ENCODE results near the gene ARHGDIA.
A peak's percentile ranks its signal among the peaks of the same experiment; 100 is the strongest.

Gene ARHGDIA

GRCh38 chr17:81865358-81865732 is 5.8 kb downstream of the ARHGDIA start:
- DNase-seq (ENCODE audit: low read depth in 2 of 2): no peak

GRCh38 chr17:81863833-81864768 is 7.0 kb downstream of the ARHGDIA start:
- no peak for DNase-seq (ENCODE audit: low read depth in 2 of 2)

DNA sequence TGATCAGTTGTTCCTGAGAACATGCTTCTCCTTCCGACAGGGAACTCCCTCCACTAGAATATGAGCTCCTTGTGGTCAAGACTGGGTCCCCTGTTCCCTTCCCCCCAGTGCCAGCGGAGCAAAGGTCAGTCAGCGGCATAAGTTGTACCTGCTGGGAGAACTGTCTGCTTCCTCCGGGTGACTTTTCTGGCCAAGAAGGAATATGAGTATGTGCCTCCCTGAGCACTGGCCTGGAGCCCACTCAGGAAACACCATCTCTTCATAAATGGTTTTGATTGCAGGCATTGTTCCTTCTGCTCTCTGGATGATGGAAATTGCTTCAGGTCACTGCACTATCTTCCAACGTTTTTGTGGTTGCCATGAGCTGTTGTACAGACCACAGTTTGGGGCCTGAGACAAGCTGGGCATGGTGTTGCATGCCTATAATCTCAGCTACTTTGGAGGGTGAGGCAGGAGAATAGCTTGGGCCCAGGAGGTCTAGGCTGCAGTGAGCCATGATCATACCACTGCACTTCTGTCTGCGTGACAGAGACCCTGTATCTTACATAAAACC is 7.9 kb downstream of the ARHGDIA start:
- DNase-seq (ENCODE audit: low read depth in 2 of 2): no peak

DNA sequence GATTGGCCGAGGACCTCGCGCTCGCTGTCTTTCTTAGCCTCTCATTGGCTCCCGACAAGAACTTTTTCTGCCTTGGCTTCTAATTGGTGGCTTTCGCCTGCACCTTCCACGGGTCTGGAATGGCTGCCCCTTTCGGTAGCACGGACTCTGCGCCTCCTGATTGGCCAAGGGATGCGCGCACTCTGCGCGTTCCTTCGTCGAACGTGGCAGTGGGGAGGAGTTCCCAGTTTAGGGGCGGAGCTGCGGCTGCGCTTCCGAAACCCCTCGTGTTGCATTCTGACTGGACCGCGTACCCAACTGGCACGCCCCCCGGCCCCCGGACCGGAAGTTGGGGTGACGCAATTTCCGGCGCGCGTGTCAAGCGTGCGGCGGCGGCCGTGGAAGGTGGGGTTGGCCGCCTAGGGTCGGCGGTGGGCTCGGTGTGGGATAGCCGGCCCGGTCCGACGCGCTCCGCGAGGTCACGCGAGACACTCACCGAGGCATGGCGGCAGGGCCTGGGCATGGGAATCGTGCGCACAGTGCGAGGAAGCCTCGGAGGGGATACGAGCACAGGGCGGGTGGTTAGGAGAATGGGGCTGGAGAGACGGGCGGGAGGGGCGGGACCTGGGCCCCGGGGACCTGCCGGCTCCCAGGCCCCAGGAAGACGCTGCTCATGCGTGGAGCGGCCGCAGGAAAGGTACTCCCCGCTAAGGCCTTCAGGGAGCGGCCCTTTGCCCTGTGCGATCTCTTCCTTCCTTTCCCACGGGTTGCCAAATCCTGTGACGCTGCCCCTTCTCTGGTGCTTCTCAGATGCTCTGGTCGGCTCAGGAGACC is 10.2 kb downstream of the ARHGDIA start:
- DNase-seq (ENCODE audit: low read depth in 2 of 2): peak; percentile 98 to 99

- DNase-seq (ENCODE audit: low read depth in 2 of 2): peak in 1 of 2 donors; percentile 97
These were observed 11.0 kb downstream of the ARHGDIA start, which contains the start of gene P4HB for GRCh38 chr17:81859906-81860755. Gene P4HB, minus strand, starts transcription at chr17:81860535. Its CDS starts 64 bp downstream, at chr17:81860471.

DNA sequence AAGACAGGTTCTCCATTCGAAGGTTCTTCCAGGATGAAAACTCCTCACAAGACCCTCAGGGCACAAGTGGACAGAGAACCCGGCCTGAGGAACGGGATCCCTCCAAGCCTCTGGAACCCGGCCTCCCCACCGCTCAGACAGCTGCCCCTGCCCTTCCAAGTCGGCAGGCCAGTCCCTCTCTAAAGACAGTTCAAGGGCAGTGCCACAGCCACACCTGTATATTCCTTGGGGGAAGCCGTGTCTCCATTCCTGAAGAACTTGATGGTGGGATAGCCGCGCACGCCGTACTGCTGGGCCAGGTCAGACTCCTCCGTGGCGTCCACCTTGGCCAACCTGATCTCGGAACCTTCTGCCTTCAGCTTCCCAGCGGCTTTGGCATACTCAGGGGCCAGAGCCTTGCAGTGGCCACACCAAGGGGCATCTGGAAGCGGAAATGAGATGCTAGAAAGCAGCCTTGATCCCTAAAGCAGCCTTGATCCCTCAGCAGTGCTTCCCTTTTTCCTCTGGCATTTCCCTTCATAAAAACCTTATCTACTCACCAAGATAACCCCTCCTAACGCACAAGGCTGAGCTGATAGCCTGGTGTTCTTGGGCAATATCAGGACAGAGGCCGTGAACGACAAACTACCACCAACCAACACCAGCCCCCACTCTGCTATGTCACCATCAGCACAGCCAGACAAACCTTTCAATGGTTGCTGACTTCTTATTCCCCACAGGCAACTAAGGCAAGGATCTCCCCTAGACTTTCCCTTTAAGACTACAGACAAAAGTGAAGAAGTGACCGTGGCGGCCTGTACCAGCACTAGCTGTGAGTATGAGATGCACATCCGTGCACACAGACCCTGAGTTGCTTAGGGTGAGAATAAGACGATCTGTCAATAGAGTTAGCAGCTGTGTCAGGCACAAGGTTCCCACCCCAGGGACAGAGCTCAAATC is 11.9 kb downstream of the ARHGDIA start:
- DNase-seq (ENCODE audit: low read depth in 2 of 2): no peak

DNA sequence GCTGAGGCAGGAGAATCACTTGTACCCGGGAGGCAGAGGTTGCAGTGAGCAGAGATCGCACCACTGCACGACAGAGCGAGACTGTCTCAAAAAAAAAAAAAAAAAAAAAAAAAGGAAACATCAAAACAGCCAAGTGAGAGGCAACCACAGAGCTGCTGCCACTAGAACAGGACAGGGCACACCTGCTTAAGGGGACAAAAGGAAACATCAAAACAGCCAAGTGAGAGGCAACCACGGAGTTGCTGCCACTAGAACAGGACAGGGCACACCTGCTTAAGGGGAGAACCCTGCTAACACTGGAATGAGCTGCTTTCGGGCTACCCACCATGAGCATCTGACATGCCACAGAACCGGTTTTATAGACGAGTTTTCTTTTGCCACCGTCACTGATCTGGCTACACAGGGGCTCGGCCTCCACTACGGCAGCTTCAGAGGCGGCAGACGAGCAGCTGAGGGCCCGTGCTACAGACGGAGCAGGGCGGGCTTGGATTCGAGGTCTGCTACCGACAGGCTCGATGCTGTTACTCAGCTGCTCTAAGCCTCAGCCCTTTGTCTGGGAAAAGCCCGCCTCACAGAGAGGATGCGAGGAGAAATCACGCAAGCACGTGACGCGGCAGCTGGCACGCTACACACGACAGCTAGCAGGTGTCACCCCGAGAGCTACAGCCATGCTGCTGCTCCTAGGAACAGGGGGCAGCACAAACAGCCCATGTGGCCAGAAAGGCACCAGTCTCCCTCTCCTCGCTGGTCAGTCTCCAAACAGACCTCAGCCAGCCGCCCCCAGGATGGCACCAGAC is 12.8 kb downstream of the ARHGDIA start:
- DNase-seq (ENCODE audit: low read depth in 2 of 2): no peak

GRCh38 chr17:81854974-81855774 is 16.0 kb downstream of the ARHGDIA start:
- DNase-seq (ENCODE audit: low read depth in 2 of 2): no peak

DNA sequence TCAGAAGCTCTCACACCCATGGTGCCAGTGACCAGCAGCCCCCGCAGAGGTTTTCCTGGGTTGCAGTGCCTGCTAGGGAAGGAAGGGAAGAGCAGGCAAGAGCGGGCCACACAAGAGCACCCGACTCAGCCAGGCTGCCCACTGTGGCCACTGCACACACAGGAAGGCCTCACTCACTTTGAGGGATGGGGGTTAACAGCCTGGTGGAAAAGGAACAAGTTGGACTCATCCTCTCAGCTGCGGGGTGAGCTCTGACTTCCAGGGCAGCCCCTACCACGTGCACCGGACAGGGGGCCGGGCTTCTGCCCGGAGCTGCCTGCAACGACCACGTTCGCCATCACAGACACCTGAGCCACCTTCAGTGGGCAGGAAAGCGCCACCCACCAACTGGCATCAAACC is 18.9 kb downstream of the ARHGDIA start:
- DNase-seq (ENCODE audit: low read depth in 2 of 2): no peak

DNA sequence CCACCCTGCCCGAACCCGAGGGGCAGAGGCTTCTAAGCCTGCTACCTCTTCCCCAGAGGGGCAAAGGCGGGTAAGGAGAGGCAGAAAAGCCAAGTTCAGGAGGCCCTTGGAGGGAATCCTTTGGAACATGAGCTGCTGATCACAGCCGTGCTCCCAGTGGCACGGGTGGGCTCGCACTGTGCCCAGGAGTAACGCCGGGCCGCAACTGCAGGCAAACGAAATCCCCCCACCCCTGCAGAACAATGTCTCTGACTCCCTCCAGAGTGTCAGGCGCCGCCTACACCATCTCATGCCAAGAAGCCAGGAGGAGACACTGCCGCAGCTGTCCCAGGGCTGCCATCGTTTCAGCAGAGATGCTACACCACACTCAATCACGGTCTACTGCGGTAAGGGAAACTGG is 19.7 kb downstream of the ARHGDIA start:
- DNase-seq (ENCODE audit: low read depth in 2 of 2): no peak

DNA sequence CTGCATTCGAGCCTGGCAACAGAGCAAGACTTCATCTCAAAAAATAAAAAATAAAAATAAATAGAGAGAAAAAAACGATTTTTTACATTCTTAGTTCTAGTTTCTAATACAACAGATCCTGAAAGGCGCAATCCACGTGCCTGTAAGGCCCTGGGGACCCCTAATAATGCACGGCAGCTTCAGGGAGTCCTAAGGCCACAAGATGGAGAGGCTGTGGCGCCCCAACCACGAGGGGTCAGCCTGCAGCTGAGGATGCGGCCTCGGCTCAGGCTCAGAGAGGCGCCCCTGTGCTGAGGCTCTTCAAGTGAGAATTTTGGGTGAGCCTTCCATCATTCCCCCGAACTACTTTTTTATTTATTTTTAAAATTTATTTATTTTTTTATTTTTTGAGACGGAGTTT is 21.7 kb downstream of the ARHGDIA start:
- no peak for DNase-seq (ENCODE audit: low read depth in 2 of 2)

GRCh38 chr17:81846743-81847689 is 24.1 kb downstream of the ARHGDIA start:
- DNase-seq (ENCODE audit: low read depth in 2 of 2): no peak

DNA sequence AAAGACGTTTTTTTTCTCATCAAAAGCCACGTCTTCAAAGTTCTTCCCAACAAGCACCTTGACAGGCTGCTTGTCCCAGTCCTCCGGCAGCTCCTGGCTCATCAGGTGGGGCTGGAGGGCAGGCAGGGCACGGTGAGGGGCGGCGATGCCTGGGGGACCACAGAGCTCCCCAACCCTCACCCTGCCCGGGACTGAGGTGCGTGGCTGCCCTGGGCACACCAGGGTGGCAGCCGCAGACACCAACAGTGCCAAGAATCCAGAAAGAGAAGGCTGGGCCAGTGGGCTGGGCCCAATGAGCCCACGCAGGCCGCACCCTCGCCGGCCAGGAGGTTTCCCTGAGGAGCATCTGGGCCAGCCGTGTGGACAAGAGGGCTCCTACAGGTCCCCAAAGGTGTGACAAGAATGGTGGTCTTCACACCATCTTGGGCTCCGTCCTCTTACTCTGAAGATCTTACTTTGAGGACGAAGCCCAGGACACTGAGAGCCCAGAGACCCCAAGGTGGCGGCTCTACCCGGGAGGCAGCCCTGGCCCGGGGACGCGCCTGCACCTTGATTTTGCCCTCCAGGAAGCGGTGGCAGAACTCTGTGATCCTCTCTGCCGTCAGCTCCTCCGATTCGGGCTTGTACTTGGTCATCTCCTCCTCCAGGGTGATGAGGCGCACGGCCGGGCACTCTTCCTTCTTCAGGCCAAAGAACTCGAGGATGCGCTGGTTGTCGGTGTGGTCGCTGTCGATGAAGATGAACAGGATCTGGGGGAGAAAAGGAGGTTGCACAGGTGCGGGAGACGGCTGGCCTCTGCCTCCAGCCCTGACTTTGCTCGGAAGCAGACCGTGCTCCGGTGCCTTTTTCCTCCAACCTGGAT is 25.0 kb downstream of the ARHGDIA start:
- no peak for DNase-seq (ENCODE audit: low read depth in 2 of 2)

- DNase-seq (ENCODE audit: low read depth in 2 of 2): no peak
These were observed 25.8 kb downstream of the ARHGDIA start for GRCh38 chr17:81845361-81845760.

DNA sequence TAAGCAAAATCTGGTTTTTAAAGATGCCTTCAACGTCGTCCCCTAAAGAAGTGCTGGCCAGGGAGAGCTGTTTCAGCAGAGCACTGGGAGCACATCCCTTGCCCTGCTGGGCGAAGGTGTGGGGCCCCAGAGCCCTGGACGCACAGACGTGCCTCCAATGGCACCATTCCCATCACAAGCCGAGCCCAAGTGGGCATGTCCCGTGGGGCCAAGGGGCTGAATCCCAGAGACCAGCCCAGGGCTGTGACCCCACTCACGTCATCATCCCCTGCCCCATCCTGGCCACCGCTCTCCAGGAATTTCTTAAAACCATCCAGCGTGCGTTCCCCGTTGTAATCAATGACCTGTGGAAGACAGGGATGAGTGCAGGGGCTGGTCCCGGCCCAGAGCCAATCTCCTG is 26.2 kb downstream of the ARHGDIA start:
- DNase-seq (ENCODE audit: low read depth in 2 of 2): no peak

DNA sequence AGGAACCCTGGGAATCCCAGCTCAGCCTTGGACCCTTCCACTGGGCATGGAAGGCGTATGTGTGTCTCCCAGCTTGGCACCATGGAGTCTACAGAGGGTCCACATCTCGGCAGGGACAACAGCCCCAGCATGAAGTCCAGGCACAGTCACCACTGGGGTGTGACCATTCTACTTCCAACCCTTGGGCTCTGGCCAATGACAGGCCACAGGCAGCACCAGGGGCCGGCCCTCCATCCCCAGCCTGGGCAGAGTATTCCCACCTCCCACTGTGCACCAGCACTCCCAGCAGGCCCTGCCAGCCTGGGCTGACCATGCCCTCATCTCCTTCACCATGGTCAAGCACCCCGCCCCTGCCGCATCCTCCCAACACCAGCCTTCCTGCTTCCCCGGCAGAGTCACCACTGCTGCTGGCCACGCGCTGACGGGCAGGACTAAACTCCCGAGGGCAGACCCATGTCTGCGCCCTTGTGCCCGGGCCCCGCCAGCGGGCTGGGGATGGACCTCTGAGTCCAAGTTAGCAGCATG is 26.7 kb downstream of the ARHGDIA start:
- DNase-seq (ENCODE audit: low read depth in 2 of 2): no peak

Measured in stimulated activated CD8-positive, alpha-beta memory T cell treated with anti-CD3 and anti-CD28 coated beads, Interleukin-15, amount 100 ng/mL, for 48 hours (primary cell).